Measurements from ENCODE around the gene ELAVL3.
"Not testable (repeated sequence)": the region's sequence is repeated elsewhere in the genome, so short reads cannot be mapped to it uniquely, and the experiment has no call there.

Gene ELAVL3

DNA sequence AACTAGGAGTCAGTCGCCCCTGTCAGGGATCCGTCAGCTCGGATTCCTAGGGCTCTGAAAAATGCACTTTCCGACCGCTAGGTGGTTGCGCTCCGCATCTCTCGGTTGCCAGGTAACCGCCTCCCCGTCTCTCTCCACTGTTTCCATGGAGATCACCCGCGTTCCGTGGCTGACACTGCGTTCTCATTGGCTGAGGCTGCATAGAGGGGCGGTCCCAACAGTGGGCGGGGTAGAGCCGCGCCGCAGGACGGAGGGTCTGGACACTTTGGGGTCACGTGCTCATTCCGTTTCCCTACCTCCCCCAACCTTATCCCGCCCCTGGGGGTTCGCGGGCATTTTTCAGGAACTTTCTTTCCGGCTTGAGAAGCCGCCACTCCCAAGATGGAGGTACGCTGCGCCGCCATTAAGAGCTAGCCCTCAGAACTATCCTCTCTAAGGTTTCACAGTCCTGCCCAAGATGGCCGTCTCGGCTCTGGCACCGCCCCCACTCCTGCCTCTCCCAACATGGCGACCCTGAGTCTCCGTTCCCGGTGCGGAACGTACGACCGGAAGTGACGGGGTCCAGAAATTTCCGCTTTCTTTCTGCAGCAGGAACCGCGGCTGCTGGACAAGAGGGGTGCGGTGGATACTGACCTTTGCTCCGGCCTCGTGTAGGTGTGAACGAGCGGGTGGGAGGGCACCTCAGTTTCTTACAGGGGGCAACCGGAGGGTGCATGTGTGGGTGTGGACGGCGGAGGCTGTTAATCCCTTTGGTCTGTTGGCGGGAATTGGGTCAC is 45.6 kb downstream of the ELAVL3 start, which contains the start of the genes ODAD3 and PRKCSH:
Gene ODAD3, minus strand, starts transcription at position 65 of the 776 bp plus-strand sequence. CDS start 105 bp downstream, outside the sequence.
Gene PRKCSH, plus strand, starts transcription at position 579 of the 776 bp plus-strand sequence. CDS start 483 bp downstream, outside the sequence.
- peak; percentile 100 for DNase-seq

DNA sequence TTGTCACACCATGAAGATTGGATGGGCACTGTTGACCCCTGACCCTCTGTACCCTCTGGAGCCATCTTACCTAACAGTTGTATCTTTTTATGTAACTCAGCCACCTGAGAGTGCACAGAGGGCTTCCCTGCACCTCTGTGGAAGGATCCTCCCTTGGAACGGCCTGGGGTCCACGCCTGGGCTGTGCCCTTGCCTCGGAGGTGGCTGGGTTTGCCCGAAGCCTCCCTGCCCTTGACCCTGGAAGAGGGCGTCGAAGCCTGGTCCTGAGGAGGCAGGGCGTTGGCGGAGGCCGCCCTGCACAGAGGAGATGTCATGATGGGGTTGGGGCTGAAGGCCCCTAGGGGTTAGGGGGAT is 46.2 kb downstream of the ELAVL3 start:
- DNase-seq = peak; percentile 41

DNA sequence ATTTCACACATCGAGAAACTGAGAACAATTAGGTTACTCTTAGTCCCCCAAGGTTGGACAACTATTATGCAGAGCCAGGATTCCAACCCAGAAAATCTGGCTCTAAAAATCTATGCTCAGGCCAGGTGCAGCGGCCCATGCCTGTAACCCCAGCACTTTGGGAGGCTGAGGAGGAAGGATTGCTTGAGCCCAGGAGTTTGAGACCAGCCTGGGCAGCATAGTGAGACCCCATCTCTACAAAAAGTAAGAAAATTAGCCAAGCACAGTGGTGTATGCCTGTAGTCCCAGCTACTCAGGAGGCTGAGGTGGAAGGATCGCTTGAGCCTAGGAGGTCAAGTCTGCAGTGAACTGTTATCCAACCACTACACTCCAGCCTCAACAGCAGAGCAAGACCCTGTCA is 47.3 kb downstream of the ELAVL3 start:
- DNase-seq = not testable (repeated sequence)

DNA sequence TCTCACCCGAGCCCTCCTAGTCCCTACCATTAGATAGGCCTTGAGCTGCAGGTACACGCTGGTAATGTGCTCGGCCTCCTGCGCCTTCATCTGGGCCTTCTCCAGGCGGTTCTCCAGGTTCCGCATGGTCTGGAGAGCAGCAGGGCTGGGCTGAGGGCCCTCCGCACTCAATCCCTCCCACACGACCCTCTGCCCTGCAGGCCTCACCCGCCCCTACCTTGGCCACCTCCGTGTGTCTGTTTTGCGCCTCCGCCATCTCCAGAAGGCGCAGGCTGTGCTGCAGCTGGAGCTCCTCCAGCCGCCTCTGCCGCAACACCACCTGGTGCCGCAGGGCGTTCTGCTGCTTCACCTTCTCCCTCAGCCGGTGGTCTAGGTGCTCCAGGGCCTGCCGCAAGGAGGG is 54.2 kb downstream of the ELAVL3 start:
- DNase-seq = no peak

DNA sequence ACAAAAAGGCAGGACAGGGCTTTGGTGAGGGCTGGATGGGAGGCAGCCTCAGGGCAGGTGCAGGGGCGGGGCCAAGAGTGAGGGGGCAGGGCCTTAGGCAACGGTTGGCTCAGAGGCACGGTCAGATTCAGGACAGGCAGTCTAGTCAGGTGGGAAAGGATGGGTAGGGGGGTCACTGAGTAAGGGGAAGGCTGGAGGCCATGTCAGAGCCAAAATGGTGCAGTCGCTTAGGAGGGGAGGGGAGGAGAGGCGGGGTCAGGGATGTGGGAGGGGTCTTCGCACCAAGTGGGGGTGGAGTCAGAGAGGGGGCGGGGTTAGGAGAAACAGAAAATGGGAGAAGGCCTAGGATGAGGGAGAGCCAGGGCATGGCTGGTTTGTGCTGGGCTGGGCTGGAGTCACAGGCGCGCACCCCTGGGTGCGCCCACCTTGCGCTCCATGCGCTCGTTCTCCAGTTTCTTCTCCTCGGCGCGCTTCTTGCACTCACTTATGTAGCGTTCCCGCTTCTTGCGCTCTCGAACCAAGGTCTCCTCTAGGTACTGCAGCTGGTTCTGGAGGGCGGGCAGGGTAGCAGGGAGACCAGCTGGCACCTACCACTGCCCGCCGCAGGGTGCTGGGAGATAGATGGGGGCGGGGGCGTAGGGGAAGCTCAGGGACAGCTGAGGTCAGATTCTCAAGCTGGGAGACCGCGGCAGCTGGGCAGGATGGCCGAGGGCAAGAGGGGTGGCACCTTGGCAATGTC is 55.0 kb downstream of the ELAVL3 start:
- no peak for DNase-seq

DNA sequence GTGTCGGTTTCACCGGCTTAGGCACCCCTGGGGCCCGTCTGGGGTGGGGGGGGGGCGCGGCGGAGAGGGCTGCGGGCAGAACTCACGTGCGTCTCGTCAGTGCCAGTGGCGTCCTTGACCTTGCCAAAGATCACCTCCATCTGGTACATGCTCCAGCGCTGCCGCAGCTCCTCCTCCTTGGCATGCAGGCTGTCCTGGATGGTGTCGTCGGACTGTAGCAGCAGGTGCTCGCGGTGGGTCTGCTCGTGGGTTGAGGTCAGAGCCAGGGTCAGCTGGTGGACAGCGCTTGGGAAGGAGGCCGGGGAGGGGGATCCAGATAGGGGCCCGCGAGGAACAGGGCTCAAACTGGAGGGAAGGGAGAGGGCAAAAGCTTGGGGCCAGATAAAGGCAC is 57.1 kb downstream of the ELAVL3 start:
- no peak for DNase-seq

DNA sequence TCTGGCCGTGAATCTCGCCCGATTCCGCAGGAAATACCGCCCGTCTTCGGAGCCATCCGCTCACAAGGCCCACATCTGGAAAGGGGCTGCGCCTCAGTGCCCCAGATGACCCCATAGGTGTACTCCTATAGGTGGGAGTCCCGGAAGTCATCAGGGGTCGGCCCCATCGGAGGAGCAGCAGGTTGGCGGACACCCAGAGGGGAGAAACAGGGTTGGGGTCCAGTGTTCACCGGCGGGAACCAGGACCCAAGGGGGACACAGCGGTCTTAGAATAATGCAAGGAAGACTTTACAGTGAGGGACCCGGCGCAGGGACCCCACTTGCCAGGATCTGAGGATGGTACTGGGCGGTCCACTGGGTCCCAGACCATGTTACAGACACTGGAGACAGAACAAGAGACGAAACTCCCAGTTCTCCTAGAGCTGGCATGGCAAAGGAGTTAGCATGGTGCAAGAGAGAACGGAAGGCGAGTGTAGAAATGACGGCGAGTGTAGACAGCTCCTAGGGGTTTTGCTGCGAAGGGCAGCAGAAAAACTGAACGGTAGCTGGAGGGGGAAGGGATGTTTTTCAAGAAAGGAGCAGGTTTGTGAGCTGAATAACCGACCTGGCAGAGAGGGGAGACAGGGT is 57.6 kb downstream of the ELAVL3 start:
- no peak for DNase-seq

DNA sequence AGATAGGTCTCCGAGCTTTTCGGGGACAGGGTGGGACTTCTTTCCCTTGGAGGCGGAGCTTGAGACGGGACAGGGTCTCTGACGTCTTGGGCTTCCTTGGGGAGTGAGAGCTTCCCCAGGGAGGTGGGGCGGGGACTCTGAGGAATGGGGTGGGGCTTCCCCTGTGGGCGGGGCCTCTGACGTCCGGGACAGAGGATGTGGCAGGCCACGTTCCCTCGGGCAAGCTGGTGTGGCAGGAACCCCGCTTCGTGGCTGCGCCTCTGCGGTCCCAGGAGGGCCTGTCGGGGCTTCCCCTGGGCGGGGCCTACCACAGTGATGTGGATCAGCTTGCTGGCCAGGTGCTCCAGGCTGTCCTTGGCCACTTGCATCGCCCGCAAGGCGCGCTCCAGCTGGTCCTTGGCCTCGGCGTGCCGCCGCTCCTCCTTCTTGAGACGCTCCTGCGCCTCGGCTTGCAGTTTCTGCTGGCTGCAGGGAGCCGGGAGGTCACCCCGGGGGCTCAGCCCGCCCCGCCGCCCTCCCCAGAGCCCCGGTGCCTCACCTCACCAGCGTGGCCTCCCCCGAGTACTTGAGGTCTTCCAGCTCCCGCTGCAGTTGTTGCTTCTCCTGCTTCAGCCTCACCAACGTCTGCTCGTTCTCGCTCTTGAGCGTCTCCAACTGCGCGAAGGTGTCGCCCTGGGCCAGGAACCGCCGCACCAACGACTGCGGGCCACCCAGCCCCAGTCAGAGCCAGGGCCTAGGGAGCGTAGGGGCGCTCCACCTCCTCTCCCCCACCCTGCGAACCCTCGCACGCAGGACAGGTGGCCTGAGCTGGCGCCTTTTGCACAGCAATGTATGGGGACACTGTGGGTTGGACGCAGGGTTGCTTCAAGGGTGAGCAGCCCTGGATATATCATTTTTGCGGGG is 58.4 kb downstream of the ELAVL3 start:
- no peak for DNase-seq

DNA sequence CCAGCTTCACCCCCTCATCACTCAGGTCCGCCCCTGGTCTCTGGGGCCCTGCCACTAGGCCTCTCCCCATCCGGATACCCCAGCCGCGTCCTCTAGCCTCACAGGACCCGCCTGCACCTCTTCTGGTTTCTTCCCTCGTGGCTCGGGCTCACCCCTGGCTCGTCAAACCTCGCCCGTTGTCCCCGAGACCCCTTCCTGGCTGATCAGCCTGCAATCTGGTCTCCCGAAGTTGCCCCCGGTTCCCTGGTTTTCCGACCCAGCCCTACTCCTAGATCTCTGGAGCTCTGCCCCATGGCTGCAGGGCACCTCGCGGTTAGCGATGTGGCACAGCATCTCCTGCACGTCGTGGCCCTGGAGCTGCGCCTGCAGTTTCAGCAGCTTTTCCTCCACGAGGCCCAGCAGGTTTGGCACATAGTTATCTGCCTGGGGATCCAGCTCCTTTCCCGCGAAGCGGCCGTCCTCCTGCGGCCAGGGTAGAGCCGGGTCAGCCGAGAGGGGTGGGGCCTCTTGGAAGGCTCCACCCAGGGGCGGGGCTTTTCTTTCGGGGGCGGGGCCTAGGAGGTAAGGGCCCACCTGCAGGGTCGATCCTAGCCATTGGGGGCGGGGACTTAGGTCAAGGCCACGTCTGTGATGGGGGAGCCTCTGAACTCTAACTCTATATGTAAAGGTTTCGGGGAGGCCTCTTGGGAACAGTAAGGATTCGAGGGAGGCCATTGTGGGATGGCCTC is 59.3 kb downstream of the ELAVL3 start:
- peak; percentile 26 for DNase-seq

DNA sequence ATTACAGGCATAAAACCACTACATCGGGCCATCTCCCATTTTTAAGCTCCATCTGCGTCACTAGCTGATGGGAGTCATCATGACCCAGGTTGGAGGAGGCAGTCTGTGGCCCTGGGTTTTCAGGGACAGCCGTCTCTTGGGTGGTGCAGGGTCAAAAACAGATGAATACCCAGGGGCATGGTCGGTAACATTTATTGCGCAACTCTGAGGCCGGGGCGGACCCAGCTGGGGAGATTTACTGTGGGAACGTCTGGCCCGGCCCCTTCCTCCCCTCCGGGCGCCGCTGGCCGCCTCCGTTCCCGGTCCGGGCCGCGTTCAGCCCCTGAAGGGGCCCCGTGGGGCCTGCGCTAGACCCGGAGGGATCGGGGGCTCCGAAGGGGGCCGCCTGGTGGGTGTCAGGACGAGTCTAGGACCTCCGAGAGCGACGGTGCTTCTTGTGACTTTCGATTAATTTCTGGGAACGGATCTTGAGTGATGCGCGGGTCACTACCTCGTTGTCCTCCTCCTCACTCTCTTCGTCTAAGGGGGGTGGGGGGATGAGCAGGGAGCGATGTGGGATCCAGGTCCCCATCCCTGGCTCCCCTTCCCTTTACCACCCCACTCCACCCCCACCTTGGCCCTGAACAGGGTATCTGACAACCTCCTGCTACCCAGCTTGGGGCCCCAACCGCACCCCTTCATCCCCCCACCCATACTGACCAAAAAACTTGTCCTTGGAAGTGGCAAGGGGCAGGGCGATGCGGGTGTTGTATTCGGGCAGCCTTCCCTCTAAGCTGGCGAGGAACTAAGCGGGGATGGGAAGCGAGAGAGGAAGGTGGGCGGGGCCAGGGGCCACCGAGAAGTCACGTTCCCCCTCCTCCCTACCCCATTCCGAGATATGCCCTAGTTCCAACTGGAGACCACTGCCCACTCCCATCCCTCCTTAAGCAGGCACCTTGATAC is 60.1 kb downstream of the ELAVL3 start:
- peak; percentile 18 for DNase-seq

DNA sequence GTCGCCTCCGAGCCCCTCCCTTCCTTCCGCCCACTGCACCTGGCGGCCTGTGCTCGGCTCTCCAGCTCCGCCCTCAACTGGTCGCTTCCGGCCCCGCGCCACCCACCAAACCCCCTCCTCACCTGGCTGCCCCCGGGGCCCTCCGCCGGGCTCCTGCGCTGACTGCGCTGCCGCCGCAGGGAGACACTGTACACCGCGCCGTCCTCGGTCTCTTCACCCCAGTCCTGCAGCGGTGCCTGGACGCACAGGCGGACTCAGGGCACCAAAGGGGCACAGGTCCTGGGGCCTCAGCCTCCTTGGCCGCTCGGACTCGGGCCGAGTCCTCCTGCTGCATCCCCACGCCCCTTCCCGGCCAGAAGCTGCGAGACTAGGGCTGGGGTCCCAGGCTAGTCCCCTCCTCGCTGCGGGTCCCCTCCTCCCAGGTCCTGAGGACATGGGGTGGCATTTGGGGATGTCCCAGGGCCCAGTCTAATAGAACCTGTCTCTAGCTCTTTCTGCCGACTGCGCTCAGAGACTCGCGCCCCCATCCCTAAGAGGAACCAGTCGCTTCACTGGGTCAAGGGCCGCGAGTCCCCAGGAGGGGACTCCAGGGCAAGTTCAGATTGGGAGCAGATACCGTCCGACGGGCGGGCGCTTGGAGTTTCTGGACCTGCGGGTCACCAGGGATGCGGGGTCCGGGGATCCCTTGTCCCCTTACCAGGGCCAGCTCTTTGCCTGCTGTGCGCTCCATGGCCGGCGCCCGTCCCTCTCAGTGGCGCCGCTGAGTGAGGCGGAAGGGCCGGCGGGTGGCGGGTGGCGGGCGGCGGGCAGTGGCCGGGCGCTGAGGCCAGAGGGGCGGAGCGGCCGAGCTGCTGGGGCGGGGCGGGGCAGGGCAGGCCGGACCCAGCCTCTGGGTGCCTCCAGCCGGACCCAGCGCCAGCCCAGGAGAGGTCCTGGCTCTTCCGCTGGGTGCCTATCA is 62.0 kb downstream of the ELAVL3 start, which contains the start of gene RGL3:
Gene RGL3, minus strand, starts transcription at position 766 of the 958 bp plus-strand sequence. Its CDS starts 36 bp downstream, at position 730.
- peak; percentile 56 for DNase-seq

DNA sequence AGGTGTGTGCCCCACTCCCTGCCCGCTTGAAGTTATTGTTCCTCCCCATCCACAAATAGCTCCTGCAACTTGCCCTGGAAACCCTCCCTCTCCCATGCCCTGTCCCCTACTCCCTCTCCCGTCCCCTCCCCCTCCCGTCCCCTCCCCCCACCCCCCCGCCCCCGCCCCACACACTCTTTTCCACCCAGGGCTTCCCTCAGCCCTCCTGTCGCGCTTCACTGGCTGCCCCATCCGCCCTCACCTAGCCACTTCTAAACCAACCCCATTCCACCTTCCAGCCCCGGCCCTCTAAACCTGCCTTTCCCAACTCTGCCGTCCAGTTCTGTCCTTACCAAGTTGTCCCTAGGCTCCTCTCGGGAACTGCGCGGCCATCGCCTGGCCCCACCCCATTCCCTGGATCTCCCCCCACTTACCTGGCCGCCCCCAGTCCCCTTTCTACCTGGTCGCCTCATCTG is 62.7 kb downstream of the ELAVL3 start:
- no peak for DNase-seq

DNA sequence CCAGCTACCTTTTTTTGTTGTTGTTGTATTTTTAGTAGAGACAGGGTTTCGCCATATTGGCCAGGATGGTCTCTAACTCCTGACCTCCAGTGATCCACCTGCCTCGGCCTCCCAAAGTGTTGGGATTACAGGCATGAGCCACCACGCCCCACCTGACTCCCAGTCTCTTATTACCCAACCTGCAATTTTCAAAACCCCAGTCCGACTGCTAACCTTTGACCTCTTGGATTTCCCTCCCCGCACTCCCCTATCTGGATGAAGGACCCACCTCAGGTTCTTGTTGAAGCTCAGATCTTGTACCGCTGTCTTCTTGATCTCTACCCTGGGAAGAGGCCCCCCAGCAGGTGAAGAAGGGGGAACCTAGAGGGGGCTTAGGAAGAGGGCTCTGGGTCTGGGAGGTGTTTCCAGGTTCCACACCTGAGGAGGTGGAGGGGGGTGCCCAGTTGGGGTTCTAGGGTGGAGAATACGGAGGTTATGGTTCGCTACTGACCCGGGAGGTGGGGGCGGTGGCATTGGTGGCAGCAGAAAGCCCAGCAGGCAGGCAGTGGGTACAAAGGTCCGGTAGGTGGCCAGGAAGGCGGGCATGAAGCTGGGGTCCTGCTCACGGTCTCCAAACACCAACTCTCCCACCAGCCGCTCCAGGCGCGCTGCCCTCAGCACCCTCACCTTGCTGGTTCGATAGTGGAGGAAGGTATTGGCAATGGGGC is 64.3 kb downstream of the ELAVL3 start:
- DNase-seq = no peak

DNA sequence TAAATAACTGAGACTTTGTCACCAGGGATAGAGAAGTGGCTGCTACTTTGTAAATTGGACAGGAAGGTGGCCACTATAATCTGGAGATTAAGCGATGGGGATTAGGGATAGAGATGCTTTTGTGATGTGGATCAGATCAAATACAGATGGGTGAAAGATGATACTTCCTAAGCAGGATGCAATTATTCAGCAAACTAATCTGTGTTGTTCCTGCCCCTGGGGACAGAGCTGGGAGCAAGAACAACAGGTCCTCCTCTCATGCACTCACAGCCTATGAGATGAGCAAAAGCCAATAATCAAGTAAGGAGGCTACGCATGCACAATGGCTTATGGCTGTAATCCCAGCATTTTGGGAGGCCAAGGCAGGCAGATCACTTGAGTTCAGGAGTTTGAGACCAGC is 66.3 kb downstream of the ELAVL3 start:
- no peak for DNase-seq

DNA sequence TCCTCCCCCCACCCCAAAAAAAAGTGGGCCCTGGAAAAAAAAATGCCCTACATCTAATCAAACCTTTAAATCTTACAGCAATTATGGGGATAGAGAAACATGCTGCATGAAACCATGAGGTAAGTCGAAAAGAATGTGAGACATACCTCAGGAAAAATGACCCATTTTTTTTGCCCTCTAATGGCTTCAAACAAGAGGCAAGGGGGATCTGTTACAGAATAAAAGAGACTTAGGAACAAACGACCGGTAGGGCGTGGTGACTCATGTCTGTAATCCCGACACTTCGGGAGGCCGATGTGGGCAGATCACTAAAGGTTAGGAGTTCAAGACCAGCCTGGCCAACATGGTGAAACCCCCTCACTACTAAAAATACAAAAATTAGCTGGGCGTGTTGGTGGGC is 70.2 kb downstream of the ELAVL3 start:
- no peak for DNase-seq

DNA sequence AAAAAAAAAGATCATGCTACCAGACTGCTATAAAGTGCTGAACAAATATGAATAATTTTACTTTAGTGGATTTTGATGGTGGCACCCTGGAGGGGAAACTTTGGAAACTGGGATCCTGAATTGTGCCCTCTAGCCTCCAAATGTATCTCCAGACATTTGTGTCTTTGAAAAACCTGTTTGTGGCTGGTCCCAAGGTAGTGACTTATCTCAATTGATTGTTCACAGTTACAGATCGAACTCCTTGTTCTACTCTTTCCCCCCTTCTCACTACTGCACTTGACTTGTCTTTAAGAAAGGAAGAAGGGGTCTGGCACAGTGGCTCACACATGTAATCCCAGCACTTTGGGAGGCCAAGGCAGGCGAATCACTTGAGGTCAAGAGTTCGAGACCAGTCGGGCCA is 72.3 kb downstream of the ELAVL3 start:
- DNase-seq = no peak

DNA sequence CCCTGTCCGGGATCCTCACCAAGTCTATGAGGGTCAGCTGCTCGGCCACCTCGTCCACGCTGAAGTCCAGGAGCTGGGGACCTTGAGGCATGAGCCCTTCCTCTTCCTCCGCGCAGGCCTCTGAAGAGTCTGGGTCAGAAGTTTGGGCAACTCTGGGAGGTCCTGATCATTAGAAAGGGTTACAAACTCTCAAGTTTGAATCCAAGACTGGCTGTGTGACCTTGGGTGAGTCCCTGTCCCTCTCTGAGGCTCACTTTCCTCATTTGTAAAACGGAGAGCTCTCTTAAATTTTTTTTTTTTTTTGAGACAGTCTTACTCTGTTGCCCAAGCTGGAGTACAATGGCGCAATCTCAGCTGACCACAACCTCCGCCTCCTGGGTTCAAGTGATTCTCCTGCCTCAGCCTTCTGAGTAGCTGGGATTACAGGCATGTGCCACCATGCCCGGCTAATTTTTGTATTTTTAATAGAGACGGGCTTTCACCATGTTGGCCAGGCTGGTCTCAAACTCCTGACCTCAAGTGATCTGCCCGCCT is 74.1 kb downstream of the ELAVL3 start:
- not testable (repeated sequence) for DNase-seq
